Bronchus fibroblast of lung (primary cell): ENCODE data around the gene SPDYE5. TPM values are rescaled to one million over a fixed set of nuclear protein-coding genes. Genes with fewer than 3 reads are reported as not detected.

Source experiments
- total RNA-seq: library from RNA; depleted of rRNA; stranded (reverse); fragments of >200 nt; gene quantifications from 2 replicates; pipeline ENCODE4 v1.2.3, GENCODE V29; 2015

Gene SPDYE5, protein sequence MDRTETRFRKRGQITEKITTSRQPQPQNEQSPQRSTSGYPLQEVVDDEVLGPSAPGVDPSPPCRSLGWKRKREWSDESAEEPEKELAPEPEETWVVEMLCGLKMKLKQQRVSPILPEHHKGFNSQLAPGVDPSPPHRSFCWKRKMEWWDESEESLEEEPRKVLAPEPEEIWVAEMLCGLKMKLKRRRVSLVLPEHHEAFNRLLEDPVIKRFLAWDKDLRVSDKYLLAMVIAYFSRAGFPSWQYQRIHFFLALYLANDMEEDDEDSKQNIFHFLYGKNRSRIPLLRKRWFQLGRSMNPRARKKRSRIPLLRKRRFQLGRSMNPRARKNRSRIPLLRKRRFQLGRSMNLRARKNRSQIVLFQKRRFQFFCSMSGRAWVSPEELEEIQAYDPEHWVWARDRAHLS
- not detected in 2 replicates for total RNA-seq

DNA sequence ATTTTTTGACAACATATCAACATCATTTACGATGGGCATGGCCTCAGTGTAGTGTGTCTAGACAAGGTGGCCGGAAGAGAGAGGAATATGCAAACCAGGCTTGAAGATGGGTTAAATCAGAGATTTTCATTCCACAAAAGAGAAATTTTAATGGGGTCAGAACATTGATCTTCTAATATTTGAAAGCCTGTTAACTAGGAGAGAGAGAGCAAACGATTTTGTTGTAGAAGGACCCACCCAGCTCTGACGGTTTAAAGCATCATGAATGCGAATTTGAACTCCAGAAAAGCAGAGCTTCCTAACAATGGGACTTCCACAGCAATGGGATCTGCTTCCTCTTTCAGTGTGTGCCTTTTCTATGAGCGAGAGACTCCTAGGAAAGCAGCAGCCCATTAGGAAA is at the start of gene SPDYE5:
SPDYE5 (plus strand) TSS at position 301 of the 400 bp plus-strand sequence. CDS start 1,728 bp downstream, outside the sequence.

DNA sequence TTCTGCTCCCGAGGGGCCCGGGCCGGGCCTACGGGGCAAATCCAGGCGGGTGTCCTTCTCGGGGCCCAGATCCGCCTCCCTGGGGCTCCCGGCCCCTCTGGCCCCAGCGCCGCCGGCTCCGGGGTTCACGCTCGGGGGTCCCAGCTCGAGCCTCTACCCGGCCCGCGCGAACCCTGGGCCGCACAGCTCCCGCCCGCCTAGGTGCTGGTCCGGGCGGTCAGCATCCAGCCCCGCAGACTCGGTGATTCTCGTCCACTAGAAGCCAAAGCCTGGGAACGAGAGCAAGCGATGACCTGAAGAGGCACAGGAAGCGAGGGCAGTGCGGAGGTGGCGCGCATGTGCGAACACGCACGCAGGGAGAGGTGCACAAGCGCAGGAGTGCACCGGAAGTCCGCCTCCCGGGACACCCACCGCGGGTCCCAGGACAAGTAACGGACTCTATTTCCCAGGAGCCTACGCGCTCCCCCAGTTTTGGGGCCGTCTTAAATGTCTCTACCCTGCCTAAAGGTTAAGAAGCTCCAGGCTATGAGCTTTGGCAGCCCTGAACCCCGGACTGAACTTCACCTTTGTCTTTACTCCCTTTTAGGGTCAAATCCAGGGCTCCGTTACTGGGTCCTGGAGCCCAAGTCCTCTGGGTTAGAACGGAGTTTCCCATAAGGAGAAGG is 6.0 kb upstream of the SPDYE5 start, which contains the start of gene POM121C:
POM121C (minus strand) TSS at position 321 of the 665 bp plus-strand sequence. CDS start 44,803 bp downstream, outside the sequence.

Other genes with a start within 250 kb of the SPDYE5 start
- gene TRIM73, start 96.7 kb upstream of the SPDYE5 start, total RNA-seq = 0.34 and 0.45 TPM in 2 replicates
- 4.7 and 4.9 TPM in 2 replicates for gene POM121C, start 6.0 kb upstream of the SPDYE5 start, total RNA-seq
- gene HIP1, start 246.6 kb downstream of the SPDYE5 start, total RNA-seq = 14.0 and 15.0 TPM in 2 replicates